Skeletal muscle satellite cell (primary cell): ENCODE results near the gene FGFBP2.
"Not testable (repeated sequence)": the region's sequence is repeated elsewhere in the genome, so short reads cannot be mapped to it uniquely, and the experiment has no call there.

ENCODE experiments used
- H3K27me3 ChIP-seq: 2 replicates; pipeline ENCODE4 v1.7.0; 2013; ENCODE audit warnings: low read length; ENCODE audit not compliant: control insufficient read depth, insufficient read depth
- H3K36me3 ChIP-seq: 2 replicates; pipeline ENCODE4 v1.7.0; 2013; ENCODE audit warnings: mild to moderate bottlenecking, control low read depth, low read length; ENCODE audit not compliant: insufficient read depth
- H3K4me1 ChIP-seq: 2 replicates; pipeline ENCODE4 v1.7.0; 2013; ENCODE audit warnings: low read length; ENCODE audit not compliant: control insufficient read depth, insufficient read depth
- H3K4me2 ChIP-seq: 2 replicates; pipeline ENCODE4 v1.7.0; 2013; ENCODE audit warnings: mild to moderate bottlenecking, low read length
- H3K4me3 ChIP-seq: 2 replicates; pipeline ENCODE4 v1.7.0; 2013; ENCODE audit warnings: low read length
- H3K9ac ChIP-seq: 2 replicates; pipeline ENCODE4 v1.7.0; 2013; ENCODE audit warnings: mild to moderate bottlenecking, low read depth, low read length, moderate library complexity
- H3K9me3 ChIP-seq: replicated peaks from 2 replicates; pipeline ENCODE4 v1.7.0; 2013; ENCODE audit warnings: mild to moderate bottlenecking, control low read depth, low read length

Gene FGFBP2

GRCh38 chr4:15925830-15926229 lies 37.1 kb downstream of the FGFBP2 start:
- Histone ChIP-seq H3K36me3 (no peaks in the 10 kb centered on the region), H3K4me1 (peaks cover 10% of the 10 kb centered on the region), H3K27me3 (peaks cover 23% of the 10 kb centered on the region), H3K9me3 (no peaks in the 10 kb centered on the region), H3K4me3 (no peak overlapping the region), H3K9ac (no peak overlapping the region), H3K4me2 (no peak overlapping the region)

GRCh38 chr4:15921592-15921932 lies 41.4 kb downstream of the FGFBP2 start:
- H3K9ac ChIP-seq = no peak overlapping the region
- no peaks in the 10 kb centered on the region for H3K27me3 ChIP-seq
- H3K36me3 ChIP-seq = no peaks in the 10 kb centered on the region
- no peak overlapping the region for H3K4me2 ChIP-seq
- H3K4me1 ChIP-seq = peaks cover 18% of the 10 kb centered on the region
- H3K9me3 ChIP-seq = no peaks in the 10 kb centered on the region
- H3K4me3 ChIP-seq = no peak overlapping the region

- no peaks in the 10 kb centered on the region for H3K27me3 ChIP-seq
- no peaks in the 10 kb centered on the region for H3K36me3 ChIP-seq
- H3K4me2 ChIP-seq = peak overlapping the region; percentile 53
- H3K9me3 ChIP-seq = no peaks in the 10 kb centered on the region
- peak overlapping the region; percentile 24 for H3K9ac ChIP-seq
- peak overlapping the region; percentile 25 for H3K4me3 ChIP-seq
- H3K4me1 ChIP-seq = peaks cover 18% of the 10 kb centered on the region
Measured at GRCh38 chr4:15920723-15921591, 42.0 kb downstream of the FGFBP2 start.

DNA sequence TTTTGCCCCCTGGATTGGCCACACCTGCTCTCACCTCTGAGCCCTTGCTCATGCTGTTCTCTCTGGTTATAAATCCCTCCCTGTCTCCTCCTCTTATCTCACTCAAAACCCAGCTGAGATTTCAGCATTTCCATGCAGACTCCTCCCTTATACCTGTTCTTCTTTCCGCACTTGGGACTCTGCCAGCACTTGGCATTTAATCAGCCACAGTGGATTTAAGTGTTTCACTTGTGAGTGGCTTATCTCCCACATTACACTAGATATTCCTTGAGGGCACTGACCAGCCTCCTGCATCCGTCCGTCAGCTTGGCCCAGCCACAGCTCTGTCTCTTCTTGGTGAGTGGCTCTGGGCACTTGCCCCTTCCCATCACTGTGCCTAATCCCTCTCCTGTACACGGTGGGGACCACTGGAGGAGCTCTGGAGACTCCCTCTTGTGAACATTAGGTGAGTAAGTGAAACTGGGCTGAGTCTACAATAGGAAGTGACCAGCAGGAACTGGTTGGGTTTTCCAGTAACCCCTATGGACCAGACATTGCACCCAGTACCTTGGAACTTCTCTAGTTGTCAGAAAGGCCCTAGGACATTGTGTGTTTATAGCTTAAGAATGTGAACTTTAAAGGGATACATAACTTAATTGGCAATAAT lies 44.4 kb downstream of the FGFBP2 start:
- H3K9ac ChIP-seq = no peak overlapping the region
- H3K4me1 ChIP-seq = peaks cover 24% of the 10 kb centered on the region
- H3K36me3 ChIP-seq = no peaks in the 10 kb centered on the region
- H3K27me3 ChIP-seq = no peaks in the 10 kb centered on the region
- H3K4me3 ChIP-seq = no peak overlapping the region
- H3K9me3 ChIP-seq = no peaks in the 10 kb centered on the region
- no peak overlapping the region for H3K4me2 ChIP-seq

DNA sequence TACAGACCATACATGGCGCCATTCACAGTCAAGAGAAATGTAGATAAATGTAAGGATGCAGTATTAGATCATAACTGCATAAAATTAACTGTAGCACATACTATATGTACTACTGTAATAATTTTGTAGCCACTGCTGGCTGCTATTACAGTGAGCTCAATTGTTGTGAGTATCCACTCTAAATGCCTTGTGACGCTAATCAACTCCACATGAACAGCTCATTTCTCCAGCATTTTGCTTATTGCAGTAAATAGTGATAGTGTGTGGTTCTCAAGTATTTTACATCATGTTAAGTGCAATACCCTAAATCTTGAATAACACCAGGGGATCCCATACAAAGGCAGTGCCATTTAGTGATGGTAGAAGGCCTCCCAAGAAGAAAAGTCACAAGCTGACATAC lies 45.7 kb downstream of the FGFBP2 start:
- no peaks in the 10 kb centered on the region for H3K27me3 ChIP-seq
- peaks cover 33% of the 10 kb centered on the region for H3K4me1 ChIP-seq
- no peak overlapping the region for H3K4me3 ChIP-seq
- H3K9me3 ChIP-seq = no peaks in the 10 kb centered on the region
- H3K9ac ChIP-seq = no peak overlapping the region
- no peaks in the 10 kb centered on the region for H3K36me3 ChIP-seq
- H3K4me2 ChIP-seq = no peak overlapping the region

- not testable (repeated sequence) for H3K9me3 ChIP-seq, H3K4me3 ChIP-seq, H3K4me2 ChIP-seq, H3K9ac ChIP-seq, H3K27me3 ChIP-seq, H3K36me3 ChIP-seq
- H3K4me1 ChIP-seq = peaks cover 28% of the 10 kb centered on the region
Measured at GRCh38 chr4:15916358-15916757, 46.6 kb downstream of the FGFBP2 start.

DNA sequence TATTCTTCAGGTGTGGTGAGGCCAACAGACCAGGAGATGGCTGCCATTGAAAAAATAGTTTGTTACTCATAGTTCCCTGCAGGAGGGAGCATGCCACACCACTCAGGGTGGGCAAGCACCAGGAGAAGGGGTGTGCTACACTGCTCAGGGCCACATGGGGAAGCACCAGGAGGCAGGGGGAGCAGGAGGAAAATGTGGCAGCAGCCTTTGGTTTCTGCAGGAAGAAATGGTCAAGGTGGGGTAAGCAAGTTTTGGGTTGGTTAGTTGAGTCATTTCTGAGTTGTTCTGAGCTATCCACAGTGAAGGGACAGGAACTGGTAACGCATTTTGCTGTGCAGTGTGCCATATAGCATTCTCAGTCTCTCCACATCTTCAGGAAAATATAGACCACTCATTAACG lies 48.2 kb downstream of the FGFBP2 start:
- Histone ChIP-seq H3K27me3 (no peaks in the 10 kb centered on the region), H3K4me1 (peaks cover 15% of the 10 kb centered on the region), H3K4me3 (no peak overlapping the region), H3K9me3 (no peaks in the 10 kb centered on the region), H3K9ac (no peak overlapping the region), H3K36me3 (no peaks in the 10 kb centered on the region), H3K4me2 (no peak overlapping the region)

GRCh38 chr4:15914291-15914690 lies 48.7 kb downstream of the FGFBP2 start:
- Histone ChIP-seq H3K4me3 (no peak overlapping the region), H3K27me3 (no peaks in the 10 kb centered on the region), H3K9me3 (no peaks in the 10 kb centered on the region), H3K4me2 (no peak overlapping the region), H3K4me1 (peaks cover 15% of the 10 kb centered on the region), H3K36me3 (no peaks in the 10 kb centered on the region), H3K9ac (no peak overlapping the region)

- H3K36me3 ChIP-seq = no peaks in the 10 kb centered on the region
- H3K9ac ChIP-seq = no peak overlapping the region
- no peak overlapping the region for H3K4me3 ChIP-seq
- peaks cover 15% of the 10 kb centered on the region for H3K4me1 ChIP-seq
- no peaks in the 10 kb centered on the region for H3K9me3 ChIP-seq
- no peaks in the 10 kb centered on the region for H3K27me3 ChIP-seq
- H3K4me2 ChIP-seq = peak overlapping the region; percentile 35
Measured at GRCh38 chr4:15913631-15913970, 49.4 kb downstream of the FGFBP2 start.

- Histone ChIP-seq H3K4me3 (no peak overlapping the region), H3K27me3 (no peaks in the 10 kb centered on the region), H3K9me3 (no peaks in the 10 kb centered on the region), H3K9ac (no peak overlapping the region), H3K4me2 (peak overlapping the region; percentile 35), H3K4me1 (peaks cover 15% of the 10 kb centered on the region), H3K36me3 (no peaks in the 10 kb centered on the region)
Measured at GRCh38 chr4:15912961-15913630, 49.9 kb downstream of the FGFBP2 start.

DNA sequence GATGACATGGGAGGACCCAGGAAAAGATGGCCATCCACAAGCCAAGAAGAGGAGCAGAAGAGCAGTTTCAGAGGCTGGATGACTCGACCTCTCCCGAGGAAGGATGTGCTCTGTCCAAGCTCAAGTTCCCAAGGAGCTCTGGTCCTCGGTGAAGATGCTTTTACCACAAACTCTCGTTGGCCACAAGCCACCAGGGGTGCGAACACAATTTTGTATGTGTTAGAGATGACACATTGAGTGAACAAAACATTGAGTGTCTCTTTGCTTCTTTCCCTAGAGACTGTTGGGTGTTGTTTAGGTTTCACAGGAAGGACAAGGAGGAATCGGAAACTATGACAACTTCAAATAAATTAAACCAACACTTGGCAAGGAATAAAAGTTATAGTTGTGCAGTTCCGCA lies 50.7 kb downstream of the FGFBP2 start:
- H3K36me3 ChIP-seq = no peaks in the 10 kb centered on the region
- H3K4me3 ChIP-seq = no peak overlapping the region
- H3K9me3 ChIP-seq = no peaks in the 10 kb centered on the region
- peaks cover 15% of the 10 kb centered on the region for H3K4me1 ChIP-seq
- H3K4me2 ChIP-seq = no peak overlapping the region
- no peaks in the 10 kb centered on the region for H3K27me3 ChIP-seq
- H3K9ac ChIP-seq = no peak overlapping the region
